ENCODE results near the gene SHISAL1. TPM values are rescaled to one million over a fixed set of nuclear protein-coding genes. Genes with fewer than 3 reads are reported as not detected.
"Not testable (repeated sequence)": the region's sequence is repeated elsewhere in the genome, so short reads cannot be mapped to it uniquely, and the experiment has no call there.

Gene SHISAL1
- total RNA-seq, 1 donor from 2014 or later: 0.24 TPM

- no peak for DNase-seq (ENCODE audit: low read depth)
Measured at GRCh38 chr22:44242946-44243724, 69.6 kb downstream of the SHISAL1 start.

- not testable (repeated sequence) for DNase-seq (ENCODE audit: low read depth)
Measured at GRCh38 chr22:44241121-44241520, 71.6 kb downstream of the SHISAL1 start.

- no peak for DNase-seq (ENCODE audit: low read depth)
Measured at GRCh38 chr22:44237290-44237689, 75.5 kb downstream of the SHISAL1 start.

- DNase-seq (ENCODE audit: low read depth): not testable (repeated sequence)
Measured at GRCh38 chr22:44234372-44234771, 78.4 kb downstream of the SHISAL1 start.

- no peak for DNase-seq (ENCODE audit: low read depth)
Measured at GRCh38 chr22:44231233-44231632, 81.5 kb downstream of the SHISAL1 start.

GRCh38 chr22:44229809-44230208 lies 82.9 kb downstream of the SHISAL1 start:
- DNase-seq (ENCODE audit: low read depth): no peak

- no peak for DNase-seq (ENCODE audit: low read depth)
Measured at GRCh38 chr22:44229331-44229730, 83.4 kb downstream of the SHISAL1 start.

GRCh38 chr22:44225812-44226211 lies 86.9 kb downstream of the SHISAL1 start:
- no peak for DNase-seq (ENCODE audit: low read depth)

- DNase-seq (ENCODE audit: low read depth): no peak
Measured at GRCh38 chr22:44225091-44225689, 87.6 kb downstream of the SHISAL1 start.

GRCh38 chr22:44224166-44224565 lies 88.6 kb downstream of the SHISAL1 start:
- no peak for DNase-seq (ENCODE audit: low read depth)

GRCh38 chr22:44221710-44222475 lies 90.9 kb downstream of the SHISAL1 start:
- DNase-seq (ENCODE audit: low read depth): no peak

- no peak for DNase-seq (ENCODE audit: low read depth)
Measured at GRCh38 chr22:44220727-44221680, 91.7 kb downstream of the SHISAL1 start.

GRCh38 chr22:44219101-44219870 lies 93.5 kb downstream of the SHISAL1 start:
- DNase-seq (ENCODE audit: low read depth): no peak

- no peak for DNase-seq (ENCODE audit: low read depth)
Measured at GRCh38 chr22:44218071-44218470, 94.7 kb downstream of the SHISAL1 start.

GRCh38 chr22:44217346-44217745 lies 95.4 kb downstream of the SHISAL1 start:
- no peak for DNase-seq (ENCODE audit: low read depth)

- no peak for DNase-seq (ENCODE audit: low read depth)
Measured at GRCh38 chr22:44215287-44215686, 97.5 kb downstream of the SHISAL1 start.

- no peak for DNase-seq (ENCODE audit: low read depth)
Measured at GRCh38 chr22:44214764-44215163, 98.0 kb downstream of the SHISAL1 start.

- no peak for DNase-seq (ENCODE audit: low read depth)
Measured at GRCh38 chr22:44214187-44214586, 98.6 kb downstream of the SHISAL1 start.

GRCh38 chr22:44213489-44214043 lies 99.2 kb downstream of the SHISAL1 start:
- DNase-seq (ENCODE audit: low read depth): no peak

- no peak for DNase-seq (ENCODE audit: low read depth)
Measured at GRCh38 chr22:44212936-44213335, 99.8 kb downstream of the SHISAL1 start.
